NCI-H2107 treated with DMSO at 0.1 percent for 48 hours (cell line): ENCODE results near the gene ATP13A3.
"Not testable (repeated sequence)": the region's sequence is repeated elsewhere in the genome, so short reads cannot be mapped to it uniquely, and the experiment has no call there.

Source experiments
- DNase-seq: peaks from one replicate; lab custom pipeline; 2025; ENCODE audit not compliant: unreplicated experiment; lab: John Stamatoyannopoulos, UW

ATP13A3 gene

DNA sequence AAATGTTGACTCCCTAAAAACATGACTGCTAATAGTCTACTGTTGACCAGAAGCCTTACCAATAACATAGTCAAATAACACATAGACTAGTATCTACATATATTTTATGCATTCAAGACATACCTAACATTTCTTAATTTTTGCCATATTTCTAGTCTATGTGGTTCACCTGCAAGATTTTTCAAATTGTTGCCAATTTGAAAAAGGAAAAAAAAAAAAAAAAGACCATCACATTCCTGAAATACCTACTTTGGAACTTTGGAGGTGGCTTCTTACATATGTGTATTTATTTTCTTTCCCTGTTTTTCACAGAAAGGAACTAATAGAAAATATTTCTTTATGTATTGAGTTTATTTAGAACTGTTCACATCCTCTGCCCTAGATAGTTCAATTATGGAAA is 13.4 kb upstream of the ATP13A3 start:
- DNase-seq: no peak

DNA sequence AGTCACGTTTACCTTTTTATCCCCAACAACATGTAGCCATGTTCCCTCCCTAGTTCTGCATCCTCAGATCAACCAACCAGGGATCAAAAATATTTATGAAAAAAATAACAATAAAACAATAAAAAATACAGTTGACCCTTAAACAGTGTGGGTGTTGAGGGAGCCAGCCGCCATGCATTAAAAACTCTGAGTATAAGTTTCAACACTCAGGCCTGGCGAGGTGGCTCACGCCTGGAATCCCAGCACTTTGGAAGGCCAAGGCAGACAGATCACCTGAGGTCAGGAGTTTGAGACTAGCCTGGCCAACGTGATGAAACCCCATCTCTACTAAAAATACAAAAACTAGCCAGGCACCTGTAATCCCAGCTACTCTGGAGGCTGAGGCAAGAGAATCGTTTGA is 12.7 kb upstream of the ATP13A3 start:
- not testable (repeated sequence) for DNase-seq

DNA sequence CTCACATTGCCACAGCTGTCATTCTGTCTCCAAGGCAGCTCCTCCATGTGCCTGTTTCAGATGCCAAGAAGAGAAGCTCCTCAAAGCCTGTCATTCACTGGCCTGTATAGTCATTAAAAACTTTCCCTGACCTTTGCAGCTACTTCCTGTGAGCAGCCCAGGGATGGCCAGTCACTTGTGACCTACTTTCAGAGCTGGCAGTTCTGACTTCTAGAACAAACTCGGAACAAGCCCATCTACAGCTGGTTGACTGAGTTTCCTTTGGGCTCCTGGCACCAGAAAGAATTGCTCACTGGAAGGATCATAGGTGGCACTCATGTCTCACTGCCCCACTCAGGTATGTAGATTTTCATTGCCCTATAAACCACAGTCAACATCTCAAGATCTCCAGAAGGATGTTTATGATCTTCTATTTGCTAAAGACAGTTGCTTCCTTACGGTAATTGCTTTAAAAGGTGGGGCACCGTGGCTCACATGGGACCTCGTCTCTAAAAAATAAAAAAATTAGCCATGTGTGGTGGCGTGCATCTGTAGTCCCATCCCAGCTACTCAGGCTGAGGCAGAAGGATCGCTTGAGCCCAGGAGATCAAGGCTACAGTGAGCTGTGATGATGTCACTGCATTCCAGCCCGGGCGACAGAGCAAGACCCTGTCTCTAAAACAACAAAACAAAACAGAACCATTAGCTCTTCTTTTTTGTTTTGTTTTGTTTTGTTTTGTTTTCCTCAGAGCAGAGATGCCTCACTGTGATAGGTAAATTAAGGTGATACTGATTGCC is 11.2 kb upstream of the ATP13A3 start:
- no peak for DNase-seq

DNA sequence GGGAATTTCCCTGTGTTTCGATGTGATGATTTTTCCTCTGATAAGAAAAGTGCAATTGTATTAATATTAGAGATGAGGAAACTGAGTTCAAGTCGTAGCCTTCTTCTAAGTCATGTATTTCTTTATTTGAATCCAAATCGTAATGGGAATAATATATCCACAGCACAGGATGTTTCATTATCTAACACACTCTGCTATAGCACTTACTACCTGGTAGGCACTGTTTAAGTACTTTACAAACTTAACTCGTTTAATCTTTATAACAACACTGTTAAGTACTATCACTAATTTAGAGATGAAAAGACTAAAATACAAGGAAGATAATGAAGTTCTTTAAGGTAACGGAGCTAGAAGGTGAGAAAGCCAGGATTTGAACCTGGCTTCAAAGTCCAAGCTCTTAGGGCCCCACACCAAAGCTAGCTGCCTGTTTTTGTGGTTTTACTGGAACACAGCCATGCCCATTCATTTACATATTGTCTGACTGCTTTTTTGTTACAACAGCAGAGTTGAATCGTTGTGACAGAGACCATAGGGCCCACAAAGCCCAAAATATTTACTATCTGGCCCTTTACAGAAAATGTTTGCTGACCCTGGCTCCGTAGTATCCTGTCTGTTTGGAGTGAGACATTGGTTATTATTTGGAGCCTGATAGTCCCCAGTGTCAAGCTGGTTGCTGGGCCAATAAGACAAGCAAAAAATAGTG is 9.6 kb upstream of the ATP13A3 start:
- no peak for DNase-seq

DNA sequence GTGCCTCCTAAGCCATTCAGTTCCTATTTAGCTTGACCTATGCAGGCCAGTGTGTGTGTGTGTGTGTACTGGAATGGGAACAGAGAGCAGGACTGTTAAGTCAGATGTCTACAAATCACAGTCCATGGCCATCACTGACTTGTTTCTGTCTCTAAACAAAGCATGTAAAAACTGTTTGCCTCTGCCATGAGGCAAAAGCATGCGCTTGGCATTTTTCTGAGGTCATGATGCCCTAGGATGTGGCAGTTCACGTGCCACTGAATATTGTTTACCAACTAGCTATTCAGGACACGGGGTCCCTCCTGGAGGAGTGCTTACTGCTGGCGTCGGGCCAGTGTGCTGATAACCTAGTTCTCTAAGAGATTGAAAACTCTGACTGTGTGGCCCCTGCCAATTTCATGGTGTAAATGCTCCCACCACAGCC is 8.2 kb upstream of the ATP13A3 start:
- no peak for DNase-seq

DNA sequence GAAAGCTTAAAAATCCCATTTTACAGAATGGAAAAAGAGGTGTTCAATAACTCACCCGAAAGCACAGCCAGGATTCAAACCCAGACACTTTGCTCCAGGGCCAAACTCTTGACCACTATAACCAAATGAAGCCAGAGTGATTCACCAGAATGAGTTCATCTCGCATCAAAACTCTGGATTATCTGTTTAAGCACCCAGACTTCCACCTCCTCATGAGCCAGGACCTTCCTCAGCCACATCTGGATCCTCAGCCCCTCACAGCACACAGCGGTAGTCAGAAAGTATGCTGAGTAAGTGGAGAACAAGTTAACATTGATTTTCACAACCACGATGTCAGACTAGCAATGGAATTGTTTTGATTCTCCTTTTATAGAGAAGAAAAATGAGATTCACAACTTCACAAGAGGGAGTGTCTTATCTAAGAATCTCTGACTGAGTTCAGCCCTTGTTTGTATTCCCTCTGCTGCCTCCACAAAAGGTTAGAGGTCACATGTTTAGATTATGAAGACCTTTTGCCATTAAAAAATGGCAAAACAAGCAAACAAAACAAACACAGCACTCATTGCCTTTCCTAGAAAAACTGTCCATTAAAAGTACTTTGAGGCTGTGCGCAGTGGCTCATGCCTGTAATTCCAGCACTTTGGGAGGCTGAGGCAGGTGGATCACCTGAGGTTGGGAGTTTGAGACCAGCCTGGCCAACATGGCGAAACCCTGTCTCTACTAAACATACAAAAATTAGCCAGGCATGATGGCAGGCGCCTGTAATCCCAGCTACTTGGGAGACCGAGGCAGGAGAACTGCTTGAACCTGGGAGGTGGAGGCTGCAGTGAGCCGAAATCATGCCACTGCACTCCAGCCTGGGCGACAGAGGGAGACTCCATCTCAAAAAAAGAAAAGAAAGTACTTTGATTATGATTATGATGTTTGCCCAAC is 7.5 kb upstream of the ATP13A3 start:
- DNase-seq: not testable (repeated sequence)

DNA sequence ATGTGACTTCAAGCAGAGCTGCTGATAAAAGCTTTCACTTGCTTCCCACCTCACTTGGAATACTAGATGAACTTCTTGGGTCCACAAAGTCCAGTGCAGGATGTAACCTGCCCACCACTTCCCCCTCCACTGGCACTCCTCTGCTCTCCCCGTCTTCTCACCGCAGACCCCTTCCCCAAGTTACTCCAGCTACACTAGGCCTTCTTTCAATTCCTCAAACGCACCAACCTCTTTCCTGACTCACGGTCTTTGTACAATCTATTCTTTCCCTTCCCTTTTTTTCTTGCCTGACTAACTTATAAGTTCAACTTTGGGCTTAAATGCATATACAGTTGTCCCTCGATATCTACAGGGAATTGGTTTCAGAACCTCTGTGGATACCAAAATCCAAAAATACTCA is 5.2 kb upstream of the ATP13A3 start:
- DNase-seq: no peak

DNA sequence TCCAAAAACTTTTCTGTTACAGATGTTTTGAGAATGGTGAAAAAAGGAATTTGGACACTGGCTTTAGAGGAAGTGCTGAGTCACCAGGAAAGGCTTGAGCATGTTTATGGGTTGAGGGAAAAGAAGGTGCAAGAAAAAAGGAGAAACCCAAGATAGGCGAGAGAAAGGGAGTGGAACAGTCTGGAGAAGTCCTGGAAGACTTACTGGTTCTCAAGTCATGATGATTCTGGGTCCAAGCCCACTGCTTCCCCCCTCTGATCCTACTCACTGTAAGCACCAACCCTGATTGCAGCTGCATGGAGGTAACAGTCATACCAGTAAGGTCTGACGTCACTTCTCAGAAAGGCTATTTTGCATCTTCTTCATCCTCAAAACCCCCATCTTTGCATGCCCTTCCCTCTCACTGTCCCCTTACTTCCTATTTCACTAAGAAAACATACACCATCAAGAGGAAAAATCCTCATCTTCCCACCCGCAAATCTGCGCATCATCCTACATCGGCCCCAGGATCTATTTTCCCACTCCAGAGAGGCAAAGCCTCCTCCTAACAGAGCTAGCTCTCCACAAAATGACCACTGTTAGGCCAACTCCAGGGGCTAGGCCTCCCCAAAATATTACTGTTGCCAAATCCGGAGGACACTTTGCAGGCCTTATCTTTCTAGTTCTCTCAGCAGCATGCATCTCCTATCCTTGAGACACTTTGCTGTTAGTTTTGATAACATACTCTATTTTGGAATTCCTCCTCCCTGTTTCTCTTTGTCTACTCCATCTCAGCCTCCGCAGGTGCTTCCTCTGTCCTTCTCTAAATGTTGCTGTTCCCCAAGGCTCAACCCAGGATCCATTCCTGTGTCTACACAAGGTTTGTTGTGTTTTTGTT is 3.2 kb upstream of the ATP13A3 start:
- DNase-seq: no peak

DNA sequence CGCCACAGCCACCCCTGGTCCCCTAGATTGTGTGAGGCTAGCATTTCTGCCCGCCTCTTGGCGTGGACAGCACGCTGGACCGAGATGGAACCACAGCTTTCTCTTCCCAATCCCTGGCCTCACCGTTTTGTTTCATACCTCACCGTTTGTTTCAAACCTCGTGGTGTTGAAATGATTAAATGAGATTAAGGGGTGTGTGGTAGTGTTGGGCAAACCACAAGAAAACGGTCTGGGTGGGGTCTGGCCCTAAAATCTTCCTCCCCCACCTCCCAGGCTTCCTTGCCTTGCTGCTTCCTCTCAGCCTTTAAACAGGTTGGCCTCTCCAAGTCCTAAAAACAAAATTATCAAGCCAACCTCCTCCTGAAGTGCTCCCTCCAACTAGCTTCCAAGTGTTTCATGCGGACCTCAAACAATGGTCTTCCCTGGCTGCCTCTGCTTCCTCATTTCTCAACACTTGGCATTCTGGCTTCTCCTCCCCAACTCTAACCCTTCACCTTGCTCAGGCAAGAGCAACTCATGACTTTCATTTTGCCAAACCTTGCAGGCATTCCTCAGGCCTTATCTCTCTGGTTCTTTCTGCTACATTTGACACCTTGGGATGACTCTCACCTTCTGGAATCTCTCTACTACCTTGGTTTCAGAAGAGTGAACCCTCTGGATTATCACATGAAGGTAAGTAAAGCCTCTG is 1.4 kb upstream of the ATP13A3 start:
- DNase-seq: no peak

DNA sequence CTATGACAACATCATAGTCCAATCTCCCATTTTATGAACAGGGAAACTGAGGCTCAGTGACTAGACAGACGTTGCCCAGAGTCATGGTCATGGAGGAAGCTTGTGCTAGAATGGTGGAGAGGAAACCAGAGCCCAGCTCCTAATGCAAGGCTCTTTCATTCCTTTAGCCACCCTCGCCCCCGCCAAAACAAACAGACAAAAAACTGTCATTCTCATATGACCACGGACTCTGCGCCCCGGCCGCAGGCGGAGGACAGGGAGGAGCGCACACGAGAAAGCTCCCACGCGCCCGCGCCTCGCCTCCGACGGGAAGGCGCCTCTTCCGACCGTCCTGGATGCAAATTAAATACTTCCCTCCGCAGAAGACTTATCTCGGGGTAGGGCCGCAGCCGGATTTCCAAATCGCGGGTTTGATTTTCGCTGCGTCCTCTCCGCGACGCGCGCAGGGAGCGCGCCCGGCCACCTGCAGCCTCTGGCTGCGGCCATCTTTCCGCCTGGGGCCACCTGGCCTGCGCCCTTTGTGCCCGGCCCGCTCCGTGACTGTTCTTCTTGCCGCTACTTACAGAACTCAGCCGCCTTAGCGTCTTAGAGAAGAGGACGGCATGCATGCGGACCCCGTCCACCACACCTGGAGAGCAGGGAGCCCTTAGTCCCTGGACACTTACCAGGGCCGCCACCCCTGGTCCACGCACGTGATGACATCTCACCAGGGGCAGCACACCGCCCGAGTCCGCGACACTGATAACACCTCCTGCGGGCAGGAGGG is 670 bp upstream of the ATP13A3 start:
- DNase-seq: peak; percentile 89

DNA sequence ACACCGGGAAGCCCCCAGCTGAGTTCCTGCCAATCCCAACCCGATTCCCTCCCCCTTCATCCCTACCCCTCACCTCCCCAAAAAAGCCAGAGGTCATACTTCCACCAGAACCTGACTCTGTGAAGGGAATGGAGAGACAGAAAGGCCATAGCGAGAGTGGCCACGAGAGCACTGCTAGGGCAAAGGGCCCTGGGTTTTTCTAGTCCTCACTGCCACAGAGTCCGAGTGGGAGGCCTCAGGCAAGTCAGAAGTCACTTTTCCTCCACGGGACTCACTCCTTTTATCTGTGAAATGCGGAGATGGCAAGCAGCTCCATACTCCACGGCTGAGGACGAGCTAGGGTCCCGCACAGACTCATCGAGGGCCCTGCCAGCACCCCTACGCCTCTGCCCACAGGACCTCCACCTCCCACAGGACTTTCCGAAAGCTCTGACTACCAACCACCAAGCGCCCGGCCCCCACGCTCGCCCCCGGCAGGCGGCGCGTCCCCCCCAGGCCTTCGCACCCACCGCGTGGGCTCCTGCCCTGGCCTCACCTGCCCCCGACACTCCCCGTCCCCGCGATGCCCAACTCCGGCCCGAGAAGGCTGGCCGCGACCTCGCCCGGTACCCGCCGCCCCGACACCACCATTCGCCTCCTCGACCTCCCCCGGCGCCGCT is 792 bp downstream of the ATP13A3 start:
- no peak for DNase-seq

DNA sequence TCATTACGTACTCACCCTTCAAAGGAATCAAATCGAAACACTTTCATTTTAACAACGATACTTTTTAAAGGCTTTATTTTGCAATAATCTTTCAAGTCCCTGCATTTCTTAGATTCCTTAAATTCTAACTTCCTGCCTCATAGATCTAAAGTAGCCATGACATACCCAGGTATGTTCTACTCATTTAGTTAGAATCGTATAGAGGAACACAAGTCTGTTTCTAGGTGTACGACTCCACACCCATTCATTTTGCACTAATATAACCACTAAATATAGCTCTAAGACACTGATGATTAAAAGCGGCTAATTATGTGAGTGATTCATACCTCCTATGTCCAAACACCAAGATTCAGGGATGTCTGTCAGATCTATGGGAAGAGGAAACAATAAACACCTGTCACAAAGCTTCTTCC is 1.3 kb downstream of the ATP13A3 start:
- peak; percentile 65 for DNase-seq

DNA sequence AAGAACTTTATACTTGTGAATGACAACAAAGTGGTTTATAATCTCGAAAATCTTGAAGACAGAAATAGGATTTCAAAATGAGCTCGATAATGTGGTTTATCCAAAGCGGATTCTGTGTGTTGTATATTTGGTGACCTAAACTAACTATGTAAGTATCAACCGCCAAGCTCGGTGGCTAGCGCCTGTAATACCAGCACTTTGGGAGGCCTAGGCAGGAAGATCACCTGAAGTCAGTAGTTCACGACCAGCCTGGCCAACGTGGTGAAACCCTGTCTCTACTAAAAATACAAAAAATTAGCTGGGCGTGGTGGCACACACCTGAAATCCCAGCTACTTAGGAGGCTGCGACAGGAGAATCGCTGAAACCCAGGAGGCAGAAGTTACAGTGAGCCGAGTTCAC is 2.2 kb downstream of the ATP13A3 start:
- DNase-seq: no peak

DNA sequence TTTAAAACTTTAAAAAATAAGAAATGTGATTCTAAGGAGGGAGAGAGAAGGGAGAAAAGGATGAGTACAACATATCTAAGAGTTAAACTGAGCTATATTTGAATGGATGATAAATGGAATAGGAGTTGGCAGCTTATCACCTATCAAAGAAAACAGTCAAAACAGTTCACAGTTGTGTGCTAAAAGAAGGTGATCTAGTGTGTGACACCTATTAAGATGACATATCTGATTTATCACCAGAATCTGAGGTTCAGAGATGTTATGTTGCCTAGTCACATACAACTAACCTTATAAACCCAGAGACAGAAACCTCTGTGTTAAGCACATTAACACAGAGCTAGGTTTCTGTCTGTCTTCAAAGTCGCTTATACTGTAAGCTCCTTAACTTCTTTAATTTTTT is 3.0 kb downstream of the ATP13A3 start:
- no peak for DNase-seq

DNA sequence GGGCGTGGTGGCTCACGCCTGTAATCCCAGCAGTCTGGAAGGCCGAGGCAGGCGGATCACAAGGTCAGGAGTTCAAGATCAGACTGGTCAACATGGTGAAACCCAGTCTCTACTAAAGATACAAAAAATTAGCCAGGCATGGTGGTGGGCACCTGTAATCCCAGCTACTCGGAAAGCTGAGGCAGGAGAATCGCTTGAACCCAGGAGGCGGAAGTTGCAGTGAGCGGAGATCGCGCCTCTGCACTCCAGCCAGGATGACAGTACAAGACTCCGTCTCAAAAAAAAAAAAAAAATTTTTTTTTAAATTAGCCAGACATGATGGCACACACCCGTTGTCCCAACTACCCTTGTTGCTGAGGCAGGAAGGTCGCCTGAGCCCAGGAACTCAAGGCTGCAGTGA is 4.0 kb downstream of the ATP13A3 start:
- not testable (repeated sequence) for DNase-seq

DNA sequence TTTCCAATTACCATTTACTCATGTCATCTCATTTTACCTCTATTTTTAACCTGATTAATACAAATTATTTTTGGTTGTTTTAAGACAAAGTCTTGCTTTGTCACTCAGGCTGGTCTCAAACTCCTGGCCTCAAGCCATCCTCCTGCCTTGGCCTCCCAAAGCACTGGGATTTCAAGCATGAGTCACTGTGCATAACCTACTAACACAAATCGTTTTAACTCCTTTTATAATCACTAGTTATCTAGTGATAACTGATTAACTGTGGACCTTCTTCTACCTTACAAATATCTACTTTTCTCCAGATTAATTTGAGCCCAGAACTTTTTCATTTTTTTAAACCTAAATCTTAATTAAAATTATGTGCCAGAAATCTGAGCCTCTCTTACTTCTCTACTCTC is 4.6 kb downstream of the ATP13A3 start:
- no peak for DNase-seq

DNA sequence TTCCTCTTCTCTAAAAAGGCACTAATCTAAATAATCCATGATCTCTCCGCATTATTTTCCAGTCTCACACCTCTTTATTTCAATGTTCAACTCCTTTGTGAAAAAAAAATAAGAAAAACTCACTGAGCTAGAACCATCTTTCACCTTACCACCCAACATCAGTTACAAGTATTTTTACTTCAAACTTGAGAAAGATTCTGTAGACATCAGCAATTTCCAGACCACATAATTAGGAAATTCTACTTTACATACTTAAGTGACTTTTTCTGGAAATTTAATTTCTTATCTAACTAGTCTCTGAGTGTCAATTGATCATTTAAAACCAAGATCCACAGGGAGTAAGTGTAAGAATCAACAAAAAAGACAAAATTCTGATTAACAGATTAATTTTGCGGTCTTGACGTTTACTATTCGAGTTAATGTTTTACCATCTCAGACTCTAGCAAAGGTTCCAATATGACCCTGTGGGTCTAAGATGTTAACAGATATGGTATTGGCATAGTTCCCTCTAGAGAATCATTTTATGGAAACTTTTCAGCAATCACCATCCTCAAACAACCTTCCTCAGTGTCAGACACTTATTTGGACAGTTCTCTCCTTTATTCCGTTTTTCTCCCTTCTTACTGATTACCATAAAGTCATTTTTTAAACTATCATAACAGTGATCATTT is 5.1 kb downstream of the ATP13A3 start:
- no peak for DNase-seq

DNA sequence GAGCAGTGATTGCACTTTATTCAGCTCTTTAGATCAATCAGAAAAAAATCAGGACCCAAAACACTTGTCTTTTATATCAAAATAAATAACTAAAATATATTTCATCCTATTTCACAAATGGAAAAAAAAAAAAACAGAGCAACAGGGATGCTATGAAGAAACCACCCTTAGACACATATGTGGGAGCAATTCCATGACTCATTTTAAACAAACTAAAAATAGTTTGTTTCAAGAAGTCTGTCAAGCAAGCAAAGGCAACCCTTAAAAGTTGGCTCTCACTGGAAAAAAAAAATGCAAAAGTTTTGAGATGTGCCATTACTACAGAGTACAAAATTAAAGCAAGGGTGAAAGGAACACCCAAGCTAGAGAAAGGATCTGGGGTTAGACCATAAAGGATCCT is 5.7 kb downstream of the ATP13A3 start:
- DNase-seq: no peak
